LNCaP clone FGC (cell line): ENCODE measurements around the gene HMBS.
"Not testable (repeated sequence)": the region's sequence is repeated elsewhere in the genome, so short reads cannot be mapped to it uniquely, and the experiment has no call there.

ENCODE experiments used
- DNase-seq: peaks from one replicate; pipeline ENCODE4 v3.0.0-alpha.2; 2011; ENCODE audit warnings: low read depth
- H3K4me3 ChIP-seq: 2 replicates; pipeline ENCODE4 v1.5.1; 2011; ENCODE audit warnings: mild to moderate bottlenecking, low read depth, low read length, control low read depth
- TF ChIP-seq, protein P1 (sequence below): IDR thresholded peaks from 2 replicates; pipeline ENCODE4 v1.5.1; 2012; ENCODE audit warnings: mild to moderate bottlenecking; ENCODE audit not compliant: control insufficient read depth, insufficient read depth; ENCODE audit errors: extremely low read depth

The HMBS gene

DNA sequence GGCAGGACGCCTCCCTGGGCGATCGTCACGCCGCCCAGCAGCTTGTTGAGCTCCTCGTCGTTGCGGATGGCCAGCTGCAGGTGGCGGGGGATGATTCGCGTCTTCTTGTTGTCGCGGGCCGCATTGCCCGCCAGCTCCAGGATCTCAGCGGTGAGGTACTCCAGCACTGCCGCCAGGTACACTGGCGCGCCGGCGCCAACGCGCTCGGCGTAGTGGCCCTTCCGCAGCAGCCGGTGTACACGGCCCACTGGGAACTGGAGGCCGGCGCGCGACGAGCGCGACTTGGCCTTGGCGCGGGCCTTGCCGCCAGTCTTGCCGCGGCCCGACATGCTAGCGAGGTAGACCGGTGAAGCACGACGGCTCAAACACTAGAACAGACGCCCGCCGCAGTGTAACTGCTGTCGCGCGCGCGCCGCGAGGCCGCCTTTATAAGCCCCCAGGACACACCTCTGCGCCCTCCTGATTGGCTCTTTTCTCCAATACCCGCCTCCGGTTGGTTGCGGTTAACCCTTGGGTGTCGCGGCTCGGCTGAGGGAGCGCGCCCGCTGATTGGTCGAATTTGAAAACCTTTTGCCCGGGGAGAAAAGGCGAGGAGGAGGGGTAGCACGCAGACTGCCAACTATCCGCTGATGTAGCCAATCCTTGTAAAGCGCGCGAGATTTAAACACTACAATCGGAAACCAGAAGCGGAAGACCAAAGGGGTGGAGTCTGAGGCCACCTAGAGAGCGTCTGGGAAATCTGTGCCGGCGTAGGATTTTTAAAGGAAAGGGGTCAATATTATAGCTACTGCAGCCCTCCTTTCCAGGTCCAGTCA is 10.6 kb downstream of the HMBS start:
- peak overlapping the region; percentile 70 for H3K4me3 ChIP-seq
- DNase-seq = peak; percentile 98
- TF ChIP-seq, protein P1, sequence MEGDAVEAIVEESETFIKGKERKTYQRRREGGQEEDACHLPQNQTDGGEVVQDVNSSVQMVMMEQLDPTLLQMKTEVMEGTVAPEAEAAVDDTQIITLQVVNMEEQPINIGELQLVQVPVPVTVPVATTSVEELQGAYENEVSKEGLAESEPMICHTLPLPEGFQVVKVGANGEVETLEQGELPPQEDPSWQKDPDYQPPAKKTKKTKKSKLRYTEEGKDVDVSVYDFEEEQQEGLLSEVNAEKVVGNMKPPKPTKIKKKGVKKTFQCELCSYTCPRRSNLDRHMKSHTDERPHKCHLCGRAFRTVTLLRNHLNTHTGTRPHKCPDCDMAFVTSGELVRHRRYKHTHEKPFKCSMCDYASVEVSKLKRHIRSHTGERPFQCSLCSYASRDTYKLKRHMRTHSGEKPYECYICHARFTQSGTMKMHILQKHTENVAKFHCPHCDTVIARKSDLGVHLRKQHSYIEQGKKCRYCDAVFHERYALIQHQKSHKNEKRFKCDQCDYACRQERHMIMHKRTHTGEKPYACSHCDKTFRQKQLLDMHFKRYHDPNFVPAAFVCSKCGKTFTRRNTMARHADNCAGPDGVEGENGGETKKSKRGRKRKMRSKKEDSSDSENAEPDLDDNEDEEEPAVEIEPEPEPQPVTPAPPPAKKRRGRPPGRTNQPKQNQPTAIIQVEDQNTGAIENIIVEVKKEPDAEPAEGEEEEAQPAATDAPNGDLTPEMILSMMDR = 0 out of 2 replicates have a peak, but pooled peaks have one; percentile 16

DNA sequence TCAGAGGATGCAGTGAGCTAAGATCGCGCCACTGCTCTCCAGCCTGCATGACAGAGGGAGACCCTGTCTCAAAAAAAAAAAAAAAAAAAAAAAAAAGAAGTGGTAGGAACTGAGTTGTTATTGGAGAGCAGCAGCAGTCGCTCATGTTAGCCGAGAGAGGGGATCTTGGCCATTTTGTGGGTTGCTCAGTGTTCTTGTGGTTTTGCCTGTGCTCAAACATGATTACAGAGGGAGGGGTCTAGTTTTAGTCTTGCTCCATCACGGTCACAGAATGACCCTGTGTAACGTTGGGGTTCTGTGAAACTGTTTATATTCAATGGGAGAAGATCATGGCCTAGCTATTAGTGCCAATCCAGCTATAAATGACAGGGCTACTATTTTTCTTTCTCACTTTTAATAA is 15.0 kb downstream of the HMBS start:
- no peak overlapping the region for H3K4me3 ChIP-seq
- DNase-seq = no peak
- TF ChIP-seq, protein P1 = no peak

DNA sequence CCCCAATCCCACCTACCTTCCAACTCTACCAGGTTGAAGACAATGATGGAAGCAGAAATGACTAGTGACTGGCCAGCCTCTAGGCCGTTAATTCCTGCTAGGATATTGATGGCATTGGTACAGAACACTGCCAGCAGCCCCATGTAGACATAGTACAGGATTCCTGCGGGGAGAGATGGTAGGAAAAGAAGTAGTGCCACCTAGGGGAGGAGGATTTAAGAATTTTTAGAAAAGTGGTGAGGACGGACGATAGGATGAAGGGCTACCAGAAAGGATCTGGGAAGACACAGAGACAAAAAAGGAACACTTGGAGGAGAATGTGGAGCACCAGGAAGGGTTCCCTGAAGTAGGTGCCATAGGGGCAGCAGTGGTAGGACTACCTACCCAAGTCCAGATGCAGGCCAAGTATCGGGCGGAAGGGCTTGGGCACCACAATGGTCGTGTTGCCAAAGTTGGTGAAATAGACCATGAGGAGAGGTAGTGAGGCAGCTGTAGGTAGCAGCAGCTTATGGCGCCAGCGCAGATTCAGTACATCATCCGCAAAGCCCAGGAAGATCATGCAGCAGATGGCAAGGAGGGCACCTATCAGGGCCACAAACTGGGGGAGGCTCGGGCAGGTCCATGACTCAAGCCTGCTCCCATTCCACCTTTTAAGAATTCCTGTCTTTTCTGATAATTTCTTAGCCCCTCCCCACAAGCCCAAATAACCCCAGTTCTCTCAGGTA is 15.7 kb downstream of the HMBS start:
- no peak for DNase-seq

DNA sequence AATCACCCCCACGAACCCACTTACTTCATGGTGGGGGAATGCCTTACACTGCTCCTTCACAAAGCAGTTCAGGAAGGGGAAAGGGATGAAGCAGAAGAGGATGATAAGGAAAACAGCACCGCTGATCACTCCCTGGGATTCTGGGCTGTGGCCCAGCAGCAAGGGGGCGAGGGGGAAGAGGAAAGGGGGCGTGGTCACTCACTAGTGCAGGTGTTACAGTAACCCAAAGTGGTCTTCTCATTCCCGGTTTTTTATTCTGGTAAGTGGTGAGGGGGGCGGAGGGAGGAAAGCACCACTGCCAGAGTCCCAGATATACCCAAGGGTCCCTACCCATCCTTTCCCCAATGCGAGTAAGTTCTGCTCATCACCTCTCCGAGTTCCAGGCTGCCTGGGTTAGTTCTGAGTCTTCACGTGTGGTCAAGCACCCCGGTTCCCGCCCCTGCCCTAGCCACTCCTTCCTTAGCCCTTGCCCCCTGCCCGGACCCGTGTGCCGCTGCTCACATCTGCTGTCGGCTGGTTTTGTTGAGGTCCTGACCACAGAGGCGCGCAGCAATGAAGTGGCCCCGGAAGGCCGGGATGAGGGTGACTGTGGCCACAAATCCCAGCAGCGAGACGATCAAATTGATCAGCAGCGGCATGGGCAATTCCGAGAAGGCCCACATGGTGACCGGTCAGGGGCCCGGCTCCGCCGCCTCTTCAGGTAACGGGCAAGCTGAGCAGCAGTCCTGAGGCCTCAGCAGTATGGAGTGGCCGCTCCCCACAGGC is 16.5 kb downstream of the HMBS start:
- DNase-seq = no peak
- H3K4me3 ChIP-seq = peak overlapping the region; percentile 82
- TF ChIP-seq, protein P1 = no peak

More for the DNA sequence above, 15.7 kb downstream of the HMBS start:
- TF ChIP-seq, protein P1 = peak; percentile 50
- H3K4me3 ChIP-seq = peak overlapping the region; percentile 82

DNA sequence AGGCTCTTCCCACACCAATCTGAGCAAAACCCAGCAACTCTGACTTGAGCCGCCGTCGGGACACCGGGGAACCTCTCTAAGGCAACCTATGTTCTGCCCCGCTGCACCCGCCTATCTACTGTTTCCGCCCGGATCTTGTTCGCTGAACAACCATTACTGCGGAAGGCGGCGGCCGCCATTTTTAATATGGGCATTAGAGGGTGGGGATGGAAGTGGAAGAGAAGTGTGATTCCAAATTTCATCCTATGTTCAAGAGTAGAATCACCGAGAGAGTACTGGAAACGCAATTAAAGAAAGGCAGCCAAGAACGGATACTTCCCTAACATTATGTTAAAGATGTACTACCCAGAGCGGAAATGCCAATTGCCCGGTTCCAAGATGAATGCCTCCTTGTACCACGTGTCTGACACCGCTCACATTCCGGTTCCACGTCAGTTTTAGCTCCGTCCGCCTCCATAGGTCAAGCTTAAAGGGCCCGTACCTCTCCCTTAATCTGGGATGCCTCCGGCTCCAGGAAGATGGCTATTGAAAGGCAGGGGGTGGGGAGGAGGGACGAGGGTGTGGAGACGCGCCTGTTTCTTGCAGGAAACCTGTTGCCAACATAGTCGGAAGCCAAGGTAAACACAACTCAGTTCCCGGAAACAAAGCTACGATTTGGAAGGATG is 17.2 kb downstream of the HMBS start, which contains the start of gene DPAGT1:
Gene DPAGT1, minus strand, starts transcription at position 95 of the 665 bp plus-strand sequence. CDS start 198 bp downstream, outside the sequence.
- peak within 1 kb of the TSS; percentile 82 for H3K4me3 ChIP-seq
- TF ChIP-seq, protein P1 = no peak
- DNase-seq = peak; percentile 100

DNA sequence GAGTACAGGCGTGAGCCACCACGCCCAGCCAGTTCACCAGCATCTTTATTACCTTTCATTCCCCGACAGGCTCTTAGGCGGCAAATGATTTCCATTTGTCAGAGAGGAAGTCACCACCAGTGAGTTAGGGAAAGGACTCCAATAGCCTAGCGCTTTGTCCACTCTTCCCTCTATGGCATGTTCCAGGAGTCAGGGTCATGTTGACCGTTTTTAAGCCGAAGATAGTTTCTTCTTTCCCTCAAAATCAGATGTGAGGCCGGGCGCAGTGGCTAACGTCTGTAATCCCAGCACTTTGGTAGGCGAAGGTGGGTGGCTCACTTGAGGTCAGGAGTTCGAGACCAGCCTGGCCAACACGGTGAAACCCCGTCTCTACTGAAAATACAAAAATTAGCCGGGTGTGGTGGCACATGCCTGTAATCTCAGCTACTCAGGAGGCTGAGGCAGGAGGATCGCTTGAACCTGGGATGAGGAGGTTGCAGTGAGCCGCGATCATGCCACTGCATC is 18.5 kb downstream of the HMBS start:
- DNase-seq = not testable (repeated sequence)
- H3K4me3 ChIP-seq = peak overlapping the region; percentile 82

DNA sequence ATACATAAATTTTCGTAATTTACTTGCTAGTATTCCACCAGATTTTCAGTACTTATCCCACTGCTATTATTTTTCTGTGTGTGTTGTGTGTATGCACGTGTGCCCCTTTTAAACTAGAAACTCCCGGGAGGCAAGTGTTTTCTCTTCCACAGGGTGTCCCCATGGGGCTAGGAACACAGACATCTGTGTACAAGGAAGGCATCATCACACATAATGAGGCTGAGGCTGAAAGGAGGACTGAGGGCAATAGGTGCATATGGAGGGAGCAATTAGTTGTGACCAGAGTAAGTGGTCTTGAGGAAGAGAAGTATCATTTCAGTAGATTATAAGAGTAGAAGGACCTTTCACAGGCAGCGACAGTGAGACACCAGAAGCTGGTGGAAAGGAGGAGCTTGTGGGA is 19.1 kb downstream of the HMBS start:
- no peak overlapping the region for H3K4me3 ChIP-seq
- TF ChIP-seq, protein P1 = no peak
- no peak for DNase-seq
